DMS53 (cell line): ENCODE data around the gene RPP14.
"Not testable (repeated sequence)": the region's sequence is repeated elsewhere in the genome, so short reads cannot be mapped to it uniquely, and the experiment has no call there.

Experiments used
- DNase-seq: peaks from one replicate; lab custom pipeline; 2025; lab: John Stamatoyannopoulos, UW

Gene RPP14

DNA sequence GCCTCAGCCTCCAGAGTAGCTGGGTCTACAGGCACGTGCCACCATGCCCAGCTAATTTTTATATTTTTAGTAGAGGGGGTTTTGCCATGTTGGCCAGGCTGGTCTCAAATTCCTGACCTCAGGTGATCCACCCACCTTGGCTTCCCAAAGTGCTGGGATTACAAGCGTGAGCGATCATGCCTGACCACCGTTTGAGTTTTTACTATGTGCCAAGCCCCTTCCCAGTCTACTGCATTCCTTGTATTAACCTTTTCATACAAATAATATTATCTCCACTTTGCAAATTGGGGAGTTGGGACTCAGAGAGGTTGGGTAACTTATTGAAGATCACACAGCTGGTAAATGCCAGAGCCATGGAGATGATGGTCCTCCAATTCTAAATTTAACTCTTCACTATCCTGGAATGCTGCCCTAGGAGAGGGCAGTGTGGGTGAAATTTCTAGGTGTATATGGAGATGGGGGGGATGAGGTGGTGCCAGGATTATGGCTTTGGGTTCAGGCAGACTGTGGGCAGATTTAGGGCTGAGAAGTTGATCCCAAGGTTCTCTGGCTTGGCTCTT, 25.6 kb downstream of the RPP14 start:
- DNase-seq: no peak

GRCh38 chr3:58332575-58333188, 26.6 kb downstream of the RPP14 start, which contains the start of gene PXK:
PXK (plus strand) TSS chr3:58332892; CDS start chr3:58332989, 97 bp downstream.
- DNase-seq: peak; percentile 62

GRCh38 chr3:58333206-58334012, 27.4 kb downstream of the RPP14 start:
- DNase-seq: peak; percentile 8

DNA sequence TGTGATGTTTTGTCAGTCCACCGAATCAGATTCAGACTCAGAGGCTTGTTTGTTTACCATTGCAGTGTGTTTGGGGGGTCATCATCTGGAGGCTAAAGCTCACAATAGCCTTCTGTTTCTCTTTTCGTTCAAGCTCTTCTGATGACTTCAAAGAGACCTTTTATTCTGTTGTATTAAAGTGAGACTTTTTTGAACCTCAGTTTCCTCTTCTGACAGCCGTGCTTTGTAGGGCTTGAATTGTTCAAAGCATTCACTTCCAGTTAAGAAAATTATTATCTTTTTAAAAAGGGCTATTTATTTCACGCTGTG, 27.9 kb downstream of the RPP14 start:
- no peak for DNase-seq

- DNase-seq: no peak
These were observed 28.4 kb downstream of the RPP14 start for GRCh38 chr3:58334506-58334884.

DNA sequence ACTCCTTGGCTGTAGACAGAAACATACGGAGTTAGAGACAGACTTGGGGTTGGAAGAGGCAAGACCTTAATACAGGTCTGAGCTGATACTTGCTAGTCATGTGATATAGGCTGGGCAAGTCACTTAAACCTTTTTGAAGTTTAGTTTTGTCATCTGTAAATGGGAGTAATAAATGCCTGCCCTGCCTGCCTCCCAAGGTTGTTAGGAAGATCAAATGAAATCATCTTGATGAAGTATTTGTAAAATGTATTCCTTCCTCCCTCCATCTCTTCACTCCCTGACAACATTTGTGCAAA, 29.6 kb downstream of the RPP14 start:
- no peak for DNase-seq

DNA sequence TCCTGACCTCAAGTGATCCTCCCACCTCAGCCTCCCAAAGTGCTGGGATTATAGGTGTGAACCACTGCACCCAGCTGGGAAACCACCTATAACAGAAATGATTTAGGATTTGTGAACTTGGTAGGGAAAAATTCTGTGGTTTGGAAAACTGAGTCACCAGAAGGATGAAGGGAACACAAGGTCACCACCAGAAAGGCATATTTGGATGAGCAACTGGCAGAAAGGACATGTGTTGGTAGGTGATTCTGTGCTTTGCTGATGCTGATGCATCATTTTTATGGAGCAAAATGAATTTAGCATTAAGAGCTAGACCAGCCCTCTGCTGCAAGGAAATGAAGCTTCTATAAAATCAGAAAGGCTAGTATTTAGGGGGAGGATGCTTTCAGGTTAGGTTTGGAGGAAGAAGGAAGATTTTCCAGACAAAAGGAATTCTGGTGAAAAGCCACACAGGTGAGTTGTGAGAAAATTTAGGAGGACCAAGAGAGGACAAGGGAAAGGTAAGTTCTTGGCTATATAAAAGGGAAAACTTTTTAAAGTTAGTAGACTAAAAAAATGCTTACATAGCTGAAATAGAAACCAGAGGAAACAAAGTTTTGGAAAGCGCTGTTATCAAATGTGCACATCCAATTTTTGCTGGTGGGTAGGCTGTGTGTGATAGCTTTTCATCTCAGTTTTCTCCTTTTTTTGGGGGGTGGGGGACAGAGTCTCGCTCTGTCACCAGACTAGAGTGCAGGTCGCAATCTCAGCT, 30.3 kb downstream of the RPP14 start:
- DNase-seq: no peak

DNA sequence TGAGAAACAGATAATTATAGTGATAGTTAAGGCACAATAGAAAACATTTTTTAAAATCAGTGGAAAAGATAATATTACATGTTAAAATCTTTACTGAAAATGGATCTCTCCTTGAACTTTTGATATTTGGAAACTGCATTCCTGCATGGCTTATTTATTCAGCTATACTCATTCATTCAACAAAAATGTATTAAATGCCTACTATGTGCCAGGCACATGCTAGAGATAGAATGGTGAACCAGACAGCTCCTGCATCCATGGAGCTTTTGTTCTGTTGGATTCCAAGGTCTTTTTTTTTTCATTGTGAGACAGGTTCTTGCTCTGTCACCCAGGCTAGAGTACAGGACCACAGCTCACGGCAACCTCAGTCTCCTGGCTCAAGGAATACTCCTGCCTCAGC, 31.1 kb downstream of the RPP14 start:
- no peak for DNase-seq

DNA sequence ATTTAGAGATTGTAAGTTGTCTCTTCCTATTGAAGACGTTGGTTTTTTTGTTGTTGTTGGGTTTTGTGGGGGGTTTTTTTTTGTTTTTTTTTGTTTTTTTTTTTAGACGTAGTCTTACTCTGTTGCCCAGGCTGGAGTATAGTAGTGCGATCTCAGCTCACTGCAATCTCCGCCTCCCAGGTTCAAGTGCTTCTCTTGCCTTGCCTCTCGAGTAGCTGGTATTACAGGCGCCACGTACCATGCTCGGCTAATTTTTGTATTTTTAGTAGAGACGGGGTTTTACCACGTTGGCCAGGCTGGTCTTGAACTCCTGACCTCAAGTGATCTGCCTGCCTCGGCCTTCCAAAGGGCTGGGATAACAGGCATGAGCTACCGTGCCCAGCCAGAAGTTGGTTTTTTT, 33.1 kb downstream of the RPP14 start:
- not testable (repeated sequence) for DNase-seq

- no peak for DNase-seq
These were observed 34.7 kb downstream of the RPP14 start for GRCh38 chr3:58340594-58341244.

GRCh38 chr3:58341376-58341775, 35.3 kb downstream of the RPP14 start:
- DNase-seq: no peak

DNA sequence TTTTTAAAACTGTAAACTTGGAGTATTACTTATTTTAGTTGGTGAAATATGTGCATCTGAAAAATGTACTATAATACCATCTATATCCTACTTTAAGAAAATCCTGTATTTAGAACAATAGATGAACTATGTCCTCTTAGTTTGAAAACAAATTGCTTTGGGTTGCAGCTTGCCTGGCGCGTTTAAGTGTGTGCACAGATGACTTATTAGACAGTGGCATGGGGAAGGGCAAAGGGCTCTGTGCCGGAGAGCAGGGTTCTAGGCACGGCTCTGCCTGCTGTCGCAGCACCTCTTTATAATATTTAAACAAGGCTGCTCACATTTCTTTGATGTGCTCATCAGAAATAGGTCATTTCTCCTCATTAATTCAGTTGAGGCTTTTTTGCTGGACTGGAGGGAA, 36.6 kb downstream of the RPP14 start:
- no peak for DNase-seq

DNA sequence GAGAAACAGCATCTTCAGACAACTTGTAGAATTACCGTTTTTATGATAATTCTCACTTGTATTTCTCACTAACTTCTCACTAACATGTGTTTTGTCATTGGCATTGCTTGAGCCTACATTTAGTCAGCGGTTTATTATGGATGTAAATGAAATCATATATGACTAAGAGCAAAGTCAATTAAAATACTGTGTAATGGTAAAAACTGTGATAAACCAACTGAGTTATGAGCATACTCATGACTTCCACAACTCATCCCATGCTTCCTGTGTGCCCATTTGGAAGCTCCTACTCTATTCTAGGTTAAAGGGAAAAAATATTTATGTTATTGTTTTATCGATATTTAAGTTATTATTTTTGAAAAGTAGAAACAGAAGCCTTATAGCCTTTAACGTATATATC, 39.4 kb downstream of the RPP14 start:
- DNase-seq: no peak

DNA sequence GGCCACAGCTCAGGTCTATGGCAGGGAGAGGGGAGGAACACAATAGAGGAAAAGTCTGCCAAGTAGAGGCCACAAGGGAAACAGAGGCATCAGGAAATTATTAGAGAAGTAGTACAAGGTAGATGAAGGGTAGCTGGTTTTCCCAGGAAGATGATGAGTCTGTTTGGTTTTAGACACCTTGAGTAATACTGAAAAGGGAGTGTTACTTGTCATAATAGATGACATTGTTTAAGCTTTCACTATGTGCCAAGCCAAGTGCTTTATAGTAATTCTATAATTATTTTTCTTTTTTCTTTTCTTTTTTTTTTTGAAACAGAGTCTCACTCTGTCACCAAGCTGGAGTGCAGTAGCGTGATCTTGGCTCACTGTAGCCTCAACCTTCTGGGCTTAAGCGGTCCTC, 40.3 kb downstream of the RPP14 start:
- no peak for DNase-seq

DNA sequence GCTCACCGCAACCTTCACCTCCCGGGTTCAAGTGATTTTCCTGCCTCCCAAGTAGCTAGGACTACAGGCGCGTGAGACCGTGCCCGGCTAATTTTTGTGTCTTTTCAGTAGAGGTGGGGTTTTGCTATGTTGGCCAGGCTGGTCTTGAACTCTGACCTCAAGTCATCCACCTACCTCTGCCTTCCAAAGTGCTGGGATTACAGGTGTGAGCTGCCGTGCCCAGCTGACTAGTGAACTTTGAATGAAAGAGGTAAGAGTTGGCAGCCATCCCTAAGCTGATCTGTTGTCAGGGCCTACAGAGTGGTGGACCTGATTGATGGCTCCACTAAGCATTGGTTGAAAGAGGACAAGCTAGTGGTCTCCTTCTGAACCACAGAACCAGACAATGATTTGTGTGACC, 41.9 kb downstream of the RPP14 start:
- DNase-seq: no peak

DNA sequence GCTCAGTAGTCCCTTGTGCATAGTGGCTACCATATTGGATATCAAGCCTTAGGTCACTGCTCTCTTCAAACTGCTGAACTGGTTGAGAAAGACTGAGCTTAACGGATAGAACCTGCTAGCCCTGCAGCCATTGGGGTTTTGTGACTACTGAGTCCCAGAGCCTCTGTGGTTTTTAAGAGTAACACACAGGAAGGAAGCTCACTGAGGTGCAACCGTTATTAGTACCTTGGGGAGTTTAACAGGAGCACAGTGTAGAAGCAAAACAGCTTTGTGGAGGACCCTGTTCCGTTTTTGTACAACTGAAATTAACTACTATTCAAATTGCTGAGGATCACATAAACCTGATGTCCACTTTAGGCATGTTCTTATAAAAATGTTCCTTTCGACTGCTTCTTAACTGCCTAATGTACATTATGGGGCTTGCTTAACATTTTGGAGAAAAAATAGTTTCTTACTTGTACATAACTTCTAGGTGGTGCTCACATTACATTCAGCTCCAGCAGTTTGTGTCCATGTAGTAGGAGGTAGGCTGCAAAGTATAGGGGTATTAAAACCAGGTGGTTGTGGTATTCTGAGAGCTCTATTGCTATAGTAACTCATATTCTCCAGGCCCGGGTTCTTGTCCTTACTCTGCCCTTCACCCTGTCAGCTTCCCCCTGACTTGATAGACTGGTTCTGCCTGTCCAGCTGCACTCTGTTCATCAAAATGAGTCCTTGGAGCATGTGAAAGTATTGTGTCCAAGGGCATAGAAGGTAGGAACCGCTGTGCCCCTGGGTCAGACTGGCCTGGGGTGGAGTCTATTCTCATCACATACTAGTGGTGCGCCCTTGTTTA, 44.0 kb downstream of the RPP14 start:
- DNase-seq: peak; percentile 48

GRCh38 chr3:58350627-58351013, 44.6 kb downstream of the RPP14 start:
- no peak for DNase-seq

- no peak for DNase-seq
These were observed 45.9 kb downstream of the RPP14 start for GRCh38 chr3:58351920-58352319.

DNA sequence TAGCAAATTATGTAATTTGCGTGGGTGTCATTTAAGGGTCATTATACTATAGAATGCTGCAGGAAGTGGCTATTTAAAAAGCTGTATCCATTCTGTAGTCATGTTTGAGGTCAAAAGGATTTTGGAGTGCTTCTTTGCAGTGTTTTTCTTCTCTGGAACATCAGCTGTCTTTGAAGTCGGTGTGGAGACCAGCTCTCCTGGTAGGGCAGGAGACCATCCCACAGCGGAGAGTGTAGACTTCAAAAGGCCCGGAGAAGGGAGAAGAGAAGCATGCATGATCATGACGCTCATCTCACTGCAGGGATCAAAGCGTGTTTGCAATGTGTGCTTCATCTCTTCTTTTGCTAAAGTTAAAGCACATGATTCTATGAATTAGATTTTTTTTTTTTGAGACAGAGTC, 46.6 kb downstream of the RPP14 start:
- DNase-seq: no peak

- no peak for DNase-seq
These were observed 47.9 kb downstream of the RPP14 start for GRCh38 chr3:58353722-58354553.

- DNase-seq: no peak
These were observed 49.1 kb downstream of the RPP14 start for GRCh38 chr3:58355179-58355578.
